Activated gamma-delta T cell treated with anti-CD3 and anti-CD28 coated beads, Interleukin-2, amount 50 U/mL, for 16 hours (primary cell): ENCODE data around the gene AP5Z1.

ENCODE experiments used
- DNase-seq: peaks from one replicate; pipeline ENCODE4 v3.0.0-alpha.2; 2020; ENCODE audit warnings: low read depth

Gene AP5Z1, protein sequence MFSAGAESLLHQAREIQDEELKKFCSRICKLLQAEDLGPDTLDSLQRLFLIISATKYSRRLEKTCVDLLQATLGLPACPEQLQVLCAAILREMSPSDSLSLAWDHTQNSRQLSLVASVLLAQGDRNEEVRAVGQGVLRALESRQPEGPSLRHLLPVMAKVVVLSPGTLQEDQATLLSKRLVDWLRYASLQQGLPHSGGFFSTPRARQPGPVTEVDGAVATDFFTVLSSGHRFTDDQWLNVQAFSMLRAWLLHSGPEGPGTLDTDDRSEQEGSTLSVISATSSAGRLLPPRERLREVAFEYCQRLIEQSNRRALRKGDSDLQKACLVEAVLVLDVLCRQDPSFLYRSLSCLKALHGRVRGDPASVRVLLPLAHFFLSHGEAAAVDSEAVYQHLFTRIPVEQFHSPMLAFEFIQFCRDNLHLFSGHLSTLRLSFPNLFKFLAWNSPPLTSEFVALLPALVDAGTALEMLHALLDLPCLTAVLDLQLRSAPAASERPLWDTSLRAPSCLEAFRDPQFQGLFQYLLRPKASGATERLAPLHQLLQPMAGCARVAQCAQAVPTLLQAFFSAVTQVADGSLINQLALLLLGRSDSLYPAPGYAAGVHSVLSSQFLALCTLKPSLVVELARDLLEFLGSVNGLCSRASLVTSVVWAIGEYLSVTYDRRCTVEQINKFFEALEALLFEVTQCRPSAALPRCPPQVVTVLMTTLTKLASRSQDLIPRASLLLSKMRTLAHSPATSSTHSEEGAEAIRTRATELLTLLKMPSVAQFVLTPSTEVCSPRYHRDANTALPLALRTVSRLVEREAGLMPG

DNA sequence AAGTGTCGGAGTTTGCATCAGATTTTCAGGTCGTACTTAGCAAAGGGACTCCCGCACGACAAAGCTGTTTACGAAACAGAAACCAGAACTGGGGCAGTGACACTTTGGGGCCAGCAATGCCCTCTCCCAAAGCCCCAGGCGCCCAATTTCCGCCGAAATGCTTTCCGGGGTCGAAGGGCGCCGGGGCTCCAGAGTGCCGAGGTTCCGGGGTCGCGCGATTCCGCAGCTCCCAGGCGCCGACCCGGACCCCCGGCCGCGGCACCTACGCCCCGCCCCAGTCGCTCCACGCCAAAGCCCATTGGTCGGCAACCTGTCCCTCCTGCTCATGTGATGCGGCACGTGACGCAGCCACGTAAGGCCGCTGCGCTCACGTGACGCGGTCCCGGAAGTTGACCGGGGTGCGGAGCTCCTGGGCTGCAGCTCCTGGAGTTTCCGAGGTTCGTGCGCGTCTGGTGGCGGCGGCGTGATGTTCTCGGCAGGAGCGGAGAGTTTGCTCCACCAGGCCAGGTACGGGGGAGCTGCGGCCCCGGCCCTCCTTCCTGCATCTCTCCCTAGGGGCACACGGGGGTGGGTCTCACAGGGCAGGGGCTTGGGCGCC is at the start of gene AP5Z1:
AP5Z1 (plus strand) TSS at position 374 of the 598 bp plus-strand sequence; CDS start at position 467, 93 bp downstream.
- peak; percentile 93 for DNase-seq

DNA sequence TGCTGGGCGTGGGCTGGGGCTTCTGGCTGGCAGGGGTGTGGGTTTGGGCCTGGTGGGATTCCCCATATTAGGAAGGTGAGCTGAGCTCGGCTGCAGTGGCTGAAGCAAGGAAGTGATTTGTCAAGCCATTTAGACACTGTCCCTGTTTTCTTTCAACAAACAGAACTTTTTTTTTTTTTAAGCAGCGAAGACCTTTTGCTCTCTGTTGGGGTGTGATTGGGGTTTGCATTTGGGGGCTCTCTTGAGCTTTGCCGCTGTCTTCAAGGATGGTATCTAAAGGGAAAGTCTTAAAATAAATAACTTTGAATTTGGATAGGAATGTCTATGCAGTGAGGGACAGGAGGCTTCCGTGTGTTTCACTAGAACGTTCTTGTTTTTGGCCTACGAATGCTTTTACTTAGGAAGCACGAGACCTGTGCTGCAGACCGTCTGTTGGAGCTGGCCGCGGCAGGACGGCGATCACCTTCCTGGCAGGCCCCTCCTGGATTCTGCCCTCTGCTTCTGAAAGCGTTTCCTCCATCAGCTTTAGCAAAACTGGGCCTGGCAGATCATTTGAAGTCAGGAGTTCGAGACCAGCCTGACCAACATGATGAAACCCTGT is 49.5 kb upstream of the AP5Z1 start:
- no peak for DNase-seq

DNA sequence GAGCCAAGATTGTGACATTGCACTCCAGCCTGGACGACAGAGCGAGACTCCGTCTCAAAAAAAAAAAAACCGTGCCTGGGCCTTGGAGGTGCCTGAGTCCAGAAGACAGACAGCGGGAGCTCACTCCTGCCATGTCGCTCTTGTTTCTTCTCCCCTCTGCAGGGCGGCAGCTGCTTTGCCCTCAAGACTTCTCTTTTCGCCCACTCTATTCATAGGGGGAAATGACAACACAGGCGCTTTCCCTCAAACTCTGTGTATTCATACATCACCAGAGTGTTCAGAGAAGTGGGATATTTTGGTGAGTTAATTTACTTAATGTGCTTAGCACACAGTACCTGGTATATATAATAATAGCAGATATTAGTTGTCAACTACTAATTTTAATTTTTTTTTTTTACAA is 48.9 kb upstream of the AP5Z1 start:
- no peak for DNase-seq

DNA sequence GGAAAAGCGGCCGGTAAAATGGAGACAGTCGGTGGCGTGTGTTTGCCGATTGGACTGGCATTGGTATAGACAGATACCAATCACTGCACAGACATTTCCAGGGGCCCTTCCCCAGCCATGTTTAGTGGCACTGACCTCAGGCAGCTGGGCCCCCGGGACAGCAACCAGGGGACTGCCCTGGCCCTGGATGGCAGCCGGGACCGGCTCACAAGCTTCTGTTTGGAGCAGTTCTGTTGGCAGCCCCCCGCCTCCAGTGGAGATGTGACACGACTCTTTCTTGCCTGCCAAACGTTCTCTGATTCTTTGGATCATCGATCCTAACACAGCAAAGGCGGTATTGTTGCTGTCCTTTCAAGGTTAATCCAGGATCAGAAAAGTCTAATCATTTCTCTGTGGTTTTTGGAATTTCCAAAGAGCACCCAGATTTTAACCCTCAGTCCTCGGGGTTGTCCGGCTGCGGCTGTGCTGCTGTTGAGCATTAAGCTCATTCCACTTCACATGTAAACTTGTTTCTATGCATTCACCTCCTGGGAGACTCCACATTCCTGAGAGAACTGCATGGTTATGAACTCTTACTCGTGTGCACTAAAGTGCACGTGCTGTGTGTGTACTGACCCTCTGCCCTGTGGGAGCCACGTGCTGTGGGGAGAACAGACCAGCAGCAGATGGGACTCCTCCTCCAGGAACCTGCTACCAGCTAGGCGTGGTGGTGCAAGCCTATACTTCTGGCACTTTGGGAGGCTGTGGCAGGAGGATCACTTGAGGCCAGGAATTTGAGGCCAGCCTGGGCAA is 47.3 kb upstream of the AP5Z1 start:
- no peak for DNase-seq

DNA sequence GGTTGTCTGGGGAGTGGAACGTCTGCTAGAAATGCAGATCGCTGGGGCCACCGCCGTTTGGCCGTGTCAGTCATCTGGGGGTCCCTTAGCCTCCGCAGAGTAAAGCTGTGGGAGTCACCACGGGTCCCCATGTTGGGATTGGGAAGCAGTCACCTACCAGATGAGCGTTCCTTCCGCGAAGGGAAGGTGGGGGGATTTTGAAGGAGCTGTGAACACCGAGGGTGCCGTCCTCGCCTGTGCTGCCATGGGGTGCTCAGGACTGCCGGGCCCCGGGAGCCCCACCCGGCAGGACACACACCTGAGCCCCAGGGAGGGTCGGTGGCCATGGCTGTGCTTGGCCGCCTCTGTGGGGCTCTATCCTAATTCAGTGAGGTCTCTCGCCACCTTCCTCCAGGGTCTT is 46.2 kb upstream of the AP5Z1 start:
- DNase-seq, result no peak

DNA sequence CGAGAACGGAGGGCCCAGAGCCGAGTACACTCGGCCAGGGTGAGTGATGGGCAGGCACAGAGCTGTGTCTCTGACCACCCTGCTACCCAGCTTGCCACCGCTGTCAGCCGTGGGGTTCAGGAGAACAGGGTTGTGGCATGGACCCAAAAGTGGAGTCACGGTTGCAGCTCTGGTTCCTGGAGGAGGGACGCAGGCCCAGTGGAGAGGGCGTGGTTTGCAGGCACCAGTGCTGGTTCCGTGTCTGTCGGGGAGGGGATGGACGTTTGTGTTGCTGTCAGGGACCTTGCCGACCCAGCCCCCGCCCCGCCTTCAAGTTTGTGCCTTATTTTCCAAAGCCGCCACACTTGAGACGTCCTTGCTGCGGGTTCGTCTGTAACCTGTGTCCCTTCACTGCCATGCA is 45.1 kb upstream of the AP5Z1 start:
- no peak for DNase-seq

DNA sequence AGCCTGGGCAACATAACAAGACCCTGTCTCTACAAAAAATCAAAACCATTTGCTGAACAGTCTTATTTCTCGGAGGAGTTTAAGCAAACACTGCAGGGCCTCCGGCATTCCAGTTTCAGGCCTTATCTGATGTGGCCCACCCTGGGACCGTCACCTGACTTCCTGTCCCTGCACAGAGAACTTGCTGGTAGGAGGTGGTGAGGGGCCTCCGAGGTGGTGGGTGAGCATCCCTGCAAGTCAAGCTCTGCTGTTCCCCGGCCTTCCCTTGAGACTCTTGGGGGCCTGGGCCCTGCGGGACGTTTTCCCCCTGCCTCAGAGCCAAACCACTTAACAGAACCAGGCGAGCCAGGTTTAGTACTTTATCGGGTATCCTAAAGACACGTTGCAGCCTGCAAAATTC is 44.5 kb upstream of the AP5Z1 start:
- DNase-seq, result no peak

DNA sequence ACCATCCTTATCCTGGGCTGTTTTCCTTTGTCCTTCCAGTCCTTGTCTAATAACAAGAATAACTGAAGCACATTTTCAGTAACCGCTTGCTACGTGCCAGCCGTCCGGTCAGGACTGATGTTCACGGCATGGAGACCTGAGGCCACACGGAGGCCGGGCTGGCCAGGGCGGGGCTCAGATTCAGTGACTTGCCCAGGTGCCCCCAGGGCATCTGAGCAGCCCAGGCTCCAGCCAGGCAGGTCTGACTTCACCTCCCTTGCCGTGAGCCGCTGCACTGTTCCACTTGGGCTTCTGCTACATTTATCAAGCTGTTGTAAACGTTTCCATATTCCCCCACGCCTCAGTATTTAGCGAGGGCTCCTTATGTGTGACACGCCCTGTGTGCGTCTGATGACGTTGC is 43.6 kb upstream of the AP5Z1 start:
- DNase-seq, result no peak

DNA sequence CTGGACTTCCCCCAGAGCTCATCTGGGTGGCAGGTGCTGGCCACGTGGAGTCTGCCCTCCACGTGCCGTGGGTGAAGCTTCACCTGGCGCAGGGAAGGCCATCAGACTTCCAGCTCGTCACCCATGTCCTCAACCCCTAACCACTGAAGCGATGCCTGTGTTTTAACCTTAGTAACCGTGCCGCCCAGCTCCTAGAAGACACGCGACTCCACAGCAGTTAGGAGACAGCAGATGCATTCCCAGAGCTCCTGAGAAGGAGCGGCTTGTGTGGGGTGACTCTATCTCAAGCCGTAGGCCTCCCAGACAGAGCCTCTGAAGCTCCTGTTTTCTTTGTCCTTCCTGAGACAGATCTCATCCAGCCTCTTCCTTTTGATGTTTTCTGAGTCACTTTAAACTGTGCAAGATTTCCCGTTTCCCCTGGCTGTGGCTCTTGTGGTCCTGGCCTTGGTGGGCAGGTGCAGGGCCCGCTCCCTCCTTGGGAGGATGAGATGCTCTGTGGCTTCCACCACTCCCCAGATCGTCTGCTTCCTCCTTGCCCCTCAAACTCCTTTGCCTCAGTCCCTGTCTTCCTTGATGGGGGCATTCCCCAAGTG is 41.4 kb upstream of the AP5Z1 start:
- no peak for DNase-seq

DNA sequence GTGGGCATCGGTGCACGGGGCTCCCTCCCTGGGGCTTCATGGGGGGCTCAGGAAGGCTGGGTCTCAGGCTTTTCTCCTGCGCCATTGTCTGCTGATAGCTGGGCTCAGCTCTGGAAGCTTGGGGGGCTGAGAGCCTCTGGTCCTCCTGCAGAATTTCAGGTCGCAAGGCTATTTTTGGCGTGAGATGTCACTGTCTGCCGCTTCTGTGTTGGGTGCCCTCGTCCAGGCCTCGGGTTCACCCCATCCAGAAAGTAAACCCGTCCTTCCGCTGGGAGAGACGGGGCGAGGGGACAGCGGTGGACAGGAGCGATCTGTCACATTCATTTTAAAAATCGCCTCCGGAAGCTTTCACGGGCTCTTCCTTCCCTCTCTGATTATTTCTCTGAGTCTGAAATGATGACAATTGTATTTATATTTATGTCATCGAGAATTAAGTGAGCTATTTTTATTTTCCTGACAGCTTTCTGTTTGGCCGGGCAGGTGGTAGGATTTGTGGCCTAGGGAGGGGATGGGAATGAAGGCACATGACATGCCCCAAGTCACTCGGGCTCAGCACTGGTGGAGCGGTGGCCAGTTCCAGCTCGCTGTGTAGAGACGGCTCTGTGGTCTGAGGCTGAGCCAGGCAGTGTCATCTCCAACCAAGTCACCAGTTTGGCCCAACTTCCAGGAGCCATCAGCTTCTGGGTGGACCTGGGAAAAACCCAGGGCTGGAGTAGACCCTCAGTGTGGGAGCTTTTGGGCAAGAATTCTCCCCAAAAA is 40.7 kb upstream of the AP5Z1 start:
- no peak for DNase-seq

DNA sequence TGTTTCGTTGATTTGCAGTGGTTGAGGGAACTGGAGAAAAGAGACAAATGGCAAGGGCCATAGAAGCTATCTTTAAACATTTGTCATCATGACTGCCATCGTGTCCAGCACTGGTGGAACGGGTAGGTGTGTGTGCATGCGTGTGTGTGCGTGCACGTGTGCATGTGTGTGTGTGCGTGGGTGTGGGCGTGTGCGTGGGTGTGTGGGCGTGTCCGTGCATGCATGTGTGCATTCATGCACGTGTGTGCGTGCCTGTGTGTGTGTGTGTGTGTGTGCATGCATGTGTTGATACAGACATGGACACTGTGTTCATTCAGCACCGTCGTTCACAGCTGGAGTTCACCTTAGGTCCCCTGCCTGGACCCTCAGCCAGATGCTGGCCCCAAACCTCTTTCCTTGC is 38.1 kb upstream of the AP5Z1 start:
- DNase-seq, result no peak

DNA sequence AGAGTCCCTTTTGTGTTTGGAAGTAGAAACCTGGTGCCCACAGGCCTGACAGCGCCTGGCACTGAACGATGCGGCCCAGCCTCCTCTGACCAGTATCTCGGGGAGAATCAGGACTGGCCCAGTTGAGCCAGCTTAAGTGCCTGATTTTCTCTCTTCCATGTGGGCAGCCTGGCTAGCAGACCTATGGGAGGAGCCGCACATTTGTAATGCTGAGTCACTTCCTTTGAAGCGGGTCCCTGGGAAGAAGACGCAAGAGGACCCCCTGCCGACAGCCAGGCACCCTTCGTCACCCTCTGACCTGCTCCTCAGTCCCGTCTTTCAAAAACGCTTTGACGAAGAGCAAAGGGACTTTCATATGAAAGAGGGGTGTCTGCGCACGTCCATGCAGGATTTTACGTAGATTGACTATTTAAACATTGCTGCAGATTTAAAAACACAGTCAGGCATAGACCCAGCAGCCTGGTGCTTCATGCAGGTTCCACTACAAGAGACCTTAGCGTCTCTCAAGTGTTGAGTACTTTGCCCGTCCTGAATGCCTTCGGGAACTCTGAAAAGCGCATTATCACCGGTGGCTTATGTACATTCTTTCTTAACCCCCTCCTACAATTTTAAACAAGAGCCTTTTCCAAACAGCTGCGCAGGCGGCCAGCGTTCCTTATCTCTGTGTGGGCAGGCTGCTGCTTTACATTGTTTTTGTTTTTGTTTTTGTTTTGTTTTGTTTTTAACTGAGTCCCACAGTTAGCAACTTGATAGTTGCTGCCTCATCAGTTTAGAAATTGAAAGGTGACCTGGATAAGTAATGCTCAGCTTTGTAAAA is 36.5 kb upstream of the AP5Z1 start:
- no peak for DNase-seq

DNA sequence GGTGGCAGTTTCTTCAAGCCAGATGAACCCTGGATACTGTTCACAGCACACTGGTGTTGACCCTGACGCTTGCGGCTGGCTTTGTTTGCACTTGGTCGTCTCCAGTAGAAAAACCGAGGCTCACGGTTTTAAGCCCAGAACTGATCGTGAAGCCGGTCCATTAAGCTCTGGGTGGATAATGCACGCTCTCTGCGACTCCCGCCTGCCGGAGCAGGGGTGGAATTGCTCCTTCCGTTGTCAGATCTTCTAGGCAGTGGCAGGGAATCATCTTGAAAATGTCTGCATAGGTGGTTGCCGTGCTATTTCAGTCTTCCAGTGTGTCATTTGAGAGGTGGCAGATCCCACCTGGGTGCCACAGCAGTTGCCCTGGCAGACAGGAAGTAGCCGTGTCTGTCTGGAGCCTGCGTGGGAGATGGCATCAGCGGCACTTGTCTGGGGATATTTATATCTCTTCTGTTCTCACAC is 35.9 kb upstream of the AP5Z1 start:
- DNase-seq, result no peak

DNA sequence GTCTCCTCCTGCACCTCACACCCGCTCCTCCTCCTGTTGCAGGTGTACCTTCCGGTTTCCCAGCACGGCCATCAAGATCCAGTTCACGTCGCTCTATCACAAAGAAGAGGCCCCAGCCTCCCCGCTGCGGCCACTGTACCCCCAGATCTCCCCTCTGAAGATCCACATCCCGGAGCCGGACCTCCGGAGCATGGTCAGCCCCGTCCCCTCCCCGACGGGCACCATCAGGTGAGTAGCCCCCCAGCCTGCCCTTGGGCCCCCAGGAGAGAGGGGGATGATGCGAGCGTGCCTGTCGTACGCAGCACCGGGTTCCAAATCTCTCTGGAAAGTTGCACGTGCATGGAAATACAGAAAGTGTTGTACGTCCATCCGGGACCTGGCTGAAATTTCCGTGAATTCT is 34.6 kb upstream of the AP5Z1 start:
- no peak for DNase-seq

DNA sequence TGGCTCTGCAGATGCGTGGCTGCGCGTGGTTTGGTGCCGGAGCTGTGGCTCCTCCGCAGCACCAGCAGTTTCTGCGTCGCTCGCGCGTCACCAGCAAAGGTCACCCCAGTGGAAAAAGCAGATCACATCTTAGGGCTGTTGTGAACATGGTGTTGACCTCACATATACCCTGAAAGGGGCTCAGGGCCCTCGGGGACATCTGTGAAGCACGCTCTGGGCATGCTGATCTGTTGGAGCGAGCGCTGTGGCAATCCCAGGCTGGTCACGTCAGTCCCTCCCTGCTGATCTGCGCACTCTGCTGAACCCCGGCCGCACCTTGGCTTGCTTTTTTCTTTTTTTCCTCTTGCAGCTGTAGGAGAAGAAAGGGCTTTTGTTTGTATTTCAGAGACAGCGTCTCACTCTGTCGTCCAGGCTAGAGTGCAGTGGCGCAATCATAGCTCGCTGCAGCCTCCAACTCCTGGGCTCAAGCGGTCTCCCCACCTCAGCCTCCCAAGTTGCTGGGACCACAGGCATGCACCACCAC is 33.3 kb upstream of the AP5Z1 start:
- DNase-seq, result no peak

DNA sequence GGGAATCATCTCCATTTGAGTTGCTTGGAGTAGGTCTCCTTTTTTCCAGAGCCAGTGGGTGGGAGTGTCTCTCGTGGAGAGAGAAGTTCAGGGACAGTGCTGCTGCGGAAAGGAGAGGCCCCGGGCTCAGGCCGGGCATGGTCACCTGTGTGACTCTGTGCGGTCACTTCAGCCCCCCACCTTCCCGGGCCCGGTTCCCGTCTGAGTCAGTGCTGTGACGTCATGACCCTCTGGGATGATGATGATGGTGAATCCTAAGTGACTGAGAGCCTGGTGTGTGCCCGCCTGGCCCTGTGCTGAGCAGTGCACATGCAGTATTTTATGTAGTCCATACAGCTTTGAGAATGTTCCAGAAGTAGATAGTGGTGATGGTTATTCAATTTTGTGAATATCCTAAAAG is 32.6 kb upstream of the AP5Z1 start:
- DNase-seq, result no peak

DNA sequence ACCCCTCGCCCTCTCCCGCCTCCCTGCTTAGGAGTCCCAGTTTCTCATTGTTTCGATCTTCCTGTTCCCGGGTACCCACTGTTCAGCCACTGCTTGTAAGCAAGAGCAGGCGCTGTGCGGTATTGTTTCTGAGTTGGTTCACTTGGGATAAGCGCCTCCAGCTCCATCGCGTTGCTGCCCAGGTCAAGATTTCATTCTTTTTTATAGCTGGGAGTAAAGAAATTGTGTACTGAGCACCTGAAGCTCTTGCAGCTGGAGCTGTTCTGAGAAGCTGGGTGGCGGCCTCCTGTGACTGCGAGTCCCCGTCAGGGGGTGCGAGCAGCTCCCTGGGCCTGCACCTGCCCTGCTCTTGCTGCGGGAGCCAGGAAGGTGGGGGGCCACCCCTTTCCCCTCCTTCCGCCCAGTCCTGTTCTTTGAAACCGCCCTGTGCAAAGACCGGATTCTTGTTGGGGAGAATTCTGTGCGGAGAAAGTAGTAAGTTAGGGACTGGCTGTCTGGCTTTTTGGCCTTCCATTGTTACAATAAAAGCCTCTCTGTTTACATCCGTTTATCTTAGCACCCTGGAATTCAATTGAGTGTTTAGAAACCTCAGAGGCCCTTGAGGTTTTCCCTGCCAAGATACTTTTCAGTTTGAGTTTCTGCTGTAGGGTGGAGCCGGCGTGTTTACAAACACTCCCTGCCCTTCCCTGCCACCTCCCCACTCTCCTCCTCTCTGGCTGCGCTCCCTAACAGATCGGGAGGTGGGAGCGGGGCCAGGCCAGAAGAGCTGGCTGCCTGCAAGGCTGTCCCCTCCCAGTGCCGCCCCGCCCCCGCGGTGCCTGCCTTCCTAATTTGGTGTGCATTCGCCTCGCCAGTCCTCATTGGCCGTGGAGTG is 30.8 kb upstream of the AP5Z1 start:
- peak; percentile 54 for DNase-seq

DNA sequence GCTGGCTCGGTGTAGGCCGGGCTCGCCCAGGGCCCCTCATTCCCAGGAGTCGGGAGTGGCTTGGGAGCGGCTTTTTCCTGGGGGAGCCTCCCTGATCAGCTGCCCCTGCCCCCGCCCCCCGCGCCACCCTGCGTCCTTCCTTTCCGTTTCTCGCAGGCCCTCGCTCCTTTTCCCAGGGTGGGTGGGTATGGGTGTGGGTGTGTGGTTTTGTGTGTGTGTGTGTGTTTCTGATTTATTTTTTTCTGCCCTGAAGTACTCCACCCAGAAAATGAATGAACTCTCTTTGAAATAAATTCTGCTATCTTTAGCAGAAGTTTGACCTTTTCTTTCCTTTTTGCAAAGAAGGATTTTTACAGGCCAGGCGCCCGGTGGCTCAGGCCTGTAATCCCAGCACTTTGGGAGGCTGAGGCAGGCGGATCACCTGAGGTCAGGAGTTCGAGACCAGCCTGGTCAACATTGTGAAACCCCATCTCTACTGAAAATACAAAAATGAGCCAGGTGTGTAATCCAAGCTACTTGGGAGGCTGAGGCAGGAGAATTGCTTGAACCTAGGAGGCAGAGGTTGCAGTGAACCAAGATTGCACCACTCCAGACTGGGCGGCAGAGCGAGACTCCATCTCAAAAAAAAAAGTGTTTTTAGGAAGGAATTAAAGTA is 30.0 kb upstream of the AP5Z1 start:
- no peak for DNase-seq
